DOHH2 (cell line): ENCODE measurements around the gene TASP1.

ENCODE experiments used
- CTCF ChIP-seq: fragments of 200-600 bp; sonication (generic); IDR thresholded peaks from one replicate; pipeline ENCODE4 v1.5.1; 2014; ENCODE audit warnings: antibody characterized with exemption, mild to moderate bottlenecking, low read depth, low read length; ENCODE audit not compliant: poor library complexity, severe bottlenecking
- EZH2phosphoT487 ChIP-seq: fragments of 200-600 bp; sonication (generic); IDR thresholded peaks from 2 replicates; pipeline ENCODE4 v1.6.1; 2017; ENCODE audit warnings: borderline replicate concordance, mild to moderate bottlenecking, antibody characterized with exemption, low read length, moderate library complexity, mixed read lengths

GRCh38 chr20:13545790-13546189 lies 92.9 kb downstream of the TASP1 start:
- TF ChIP-seq EZH2phosphoT487 (no peak), CTCF (no peak)
